ENCODE measurements around the gene SLFN14.

- TF ChIP-seq, protein P1, sequence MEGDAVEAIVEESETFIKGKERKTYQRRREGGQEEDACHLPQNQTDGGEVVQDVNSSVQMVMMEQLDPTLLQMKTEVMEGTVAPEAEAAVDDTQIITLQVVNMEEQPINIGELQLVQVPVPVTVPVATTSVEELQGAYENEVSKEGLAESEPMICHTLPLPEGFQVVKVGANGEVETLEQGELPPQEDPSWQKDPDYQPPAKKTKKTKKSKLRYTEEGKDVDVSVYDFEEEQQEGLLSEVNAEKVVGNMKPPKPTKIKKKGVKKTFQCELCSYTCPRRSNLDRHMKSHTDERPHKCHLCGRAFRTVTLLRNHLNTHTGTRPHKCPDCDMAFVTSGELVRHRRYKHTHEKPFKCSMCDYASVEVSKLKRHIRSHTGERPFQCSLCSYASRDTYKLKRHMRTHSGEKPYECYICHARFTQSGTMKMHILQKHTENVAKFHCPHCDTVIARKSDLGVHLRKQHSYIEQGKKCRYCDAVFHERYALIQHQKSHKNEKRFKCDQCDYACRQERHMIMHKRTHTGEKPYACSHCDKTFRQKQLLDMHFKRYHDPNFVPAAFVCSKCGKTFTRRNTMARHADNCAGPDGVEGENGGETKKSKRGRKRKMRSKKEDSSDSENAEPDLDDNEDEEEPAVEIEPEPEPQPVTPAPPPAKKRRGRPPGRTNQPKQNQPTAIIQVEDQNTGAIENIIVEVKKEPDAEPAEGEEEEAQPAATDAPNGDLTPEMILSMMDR (IDR thresholded peaks at IDR 0.05): peak in 3 of 6 experiments; percentile 4 to 31 (median 21)
- no peak for TF ChIP-seq POLR2A (IDR thresholded peaks at IDR 0.05)
Observed at GRCh38 chr17:35555691-35556090, 4.9 kb downstream of the SLFN14 start.
